Muscle of leg (tissue), 16 donors: ENCODE measurements around the gene BFSP2. TPM values are rescaled to one million over a fixed set of nuclear protein-coding genes. Genes with fewer than 3 reads are reported as not detected.

Experiments used
- DNase-seq: peaks from one replicate; pipeline ENCODE4 v3.0.0; 2013
- H3K27ac ChIP-seq: one replicate; pipeline ENCODE4 v1.5.1; 2013; ENCODE audit warnings: mild to moderate bottlenecking, low read length, control low read depth
- H3K27me3 ChIP-seq: one replicate; pipeline ENCODE4 v1.6.1; 2013; ENCODE audit warnings: low read length; ENCODE audit not compliant: control insufficient read depth, insufficient read depth
- H3K36me3 ChIP-seq: one replicate; pipeline ENCODE4 v1.6.1; 2013; ENCODE audit warnings: low read length; ENCODE audit not compliant: control insufficient read depth, insufficient read depth
- H3K4me1 ChIP-seq: one replicate; pipeline ENCODE4 v1.6.1; 2013; ENCODE audit warnings: low read length; ENCODE audit not compliant: control insufficient read depth, insufficient read depth
- H3K4me3 ChIP-seq: one replicate; pipeline ENCODE4 v1.5.1; 2013; ENCODE audit warnings: low read length, control low read depth
- H3K9me3 ChIP-seq: replicated peaks from 2 replicates; pipeline ENCODE4 v1.6.1; 2013; ENCODE audit warnings: low read depth, low read length; ENCODE audit not compliant: control insufficient read depth
- WGBS: methylation state at CpG from one replicate; pipeline ENCODE4 v1.1.5; 2013; ENCODE audit warnings: missing lambda C conversion rate; ENCODE audit not compliant: insufficient coverage; 5-methylcytosine and 5-hydroxymethylcytosine counted together
- long read RNA-seq, 11 donors: transcript quantifications; one replicate each; lab custom pipeline, GENCODE V29; 2026
- polyA plus RNA-seq, 8 donors: library from polyadenylated mRNA; unstranded; fragments of 120-200 nt; gene quantifications; one replicate each; pipeline versions ENCODE4 v1.2.1 to v1.2.3, GENCODE V29; 2013; ENCODE audit warnings: inconsistent platforms in 1 of 8, low replicate concordance in 1 of 8; ENCODE audit not compliant: insufficient read length in 8 of 8, insufficient read depth in 1 of 8
- total RNA-seq: library from RNA; stranded (reverse); fragments of 120-200 nt; gene quantifications from one replicate; pipeline ENCODE4 v1.2.4, GENCODE V29; 2013

BFSP2 gene
- total RNA-seq: not detected
- not detected for polyA plus RNA-seq
- long read RNA-seq, donor 1: 0 reads
- long read RNA-seq, donor 2: 0 reads
- long read RNA-seq, donor 3: 0 reads
- long read RNA-seq, donor 4: 0 reads
- long read RNA-seq, donor 5: 0 reads
- long read RNA-seq, donor 6: 0 reads
- long read RNA-seq, donor 7: 0 reads
- long read RNA-seq, donor 8: 0 reads
- long read RNA-seq, donor 9: 0 reads
- long read RNA-seq, donor 10: 0 reads
- long read RNA-seq, donor 11: 0 reads

- H3K27me3 ChIP-seq: no peaks in the 10 kb centered on the region
- no peak within 1 kb of the TSS for H3K4me3 ChIP-seq
- WGBS: 88% methylated on average over 12 of the region's 15 CpGs
- H3K9me3 ChIP-seq: no peaks in the 10 kb centered on the region
- H3K36me3 ChIP-seq: no peaks in the 10 kb centered on the region
- peaks cover 15% of the 10 kb centered on the region for H3K4me1 ChIP-seq
- H3K27ac ChIP-seq: no peak within 1 kb of the TSS
- DNase-seq: no peak
Observed at GRCh38 chr3:133400006-133400515, at the start of gene BFSP2. BFSP2 (plus strand) TSS chr3:133400056; CDS start chr3:133400084, 28 bp downstream.

GRCh38 chr3:133354721-133355120 lies 45.1 kb upstream of the BFSP2 start:
- H3K27ac ChIP-seq: no peak overlapping the region
- WGBS: no CpG with 5 or more reads among the region's 4 CpGs
- H3K4me1 ChIP-seq: no peaks in the 10 kb centered on the region
- no peaks in the 10 kb centered on the region for H3K27me3 ChIP-seq
- no peak overlapping the region for H3K4me3 ChIP-seq
- no peaks in the 10 kb centered on the region for H3K9me3 ChIP-seq
- no peak for DNase-seq
- H3K36me3 ChIP-seq: no peaks in the 10 kb centered on the region

GRCh38 chr3:133360476-133360875 lies 39.4 kb upstream of the BFSP2 start:
- H3K27me3 ChIP-seq: no peaks in the 10 kb centered on the region
- no peak for DNase-seq
- no peak overlapping the region for H3K27ac ChIP-seq
- H3K36me3 ChIP-seq: no peaks in the 10 kb centered on the region
- H3K9me3 ChIP-seq: no peaks in the 10 kb centered on the region
- 86% methylated on average over 1 of the region's 2 CpGs for WGBS
- H3K4me3 ChIP-seq: no peak overlapping the region
- no peaks in the 10 kb centered on the region for H3K4me1 ChIP-seq

- Histone ChIP-seq H3K4me3 (no peak overlapping the region), H3K27ac (no peak overlapping the region), H3K27me3 (no peaks in the 10 kb centered on the region), H3K36me3 (no peaks in the 10 kb centered on the region), H3K4me1 (no peaks in the 10 kb centered on the region), H3K9me3 (no peaks in the 10 kb centered on the region)
- no peak for DNase-seq
- 100% methylated on average over 1 of the region's 2 CpGs for WGBS
Observed at GRCh38 chr3:133361011-133361410, 38.8 kb upstream of the BFSP2 start.

GRCh38 chr3:133361435-133361834 lies 38.4 kb upstream of the BFSP2 start:
- H3K4me3 ChIP-seq: no peak overlapping the region
- H3K9me3 ChIP-seq: no peaks in the 10 kb centered on the region
- H3K27ac ChIP-seq: no peak overlapping the region
- H3K36me3 ChIP-seq: no peaks in the 10 kb centered on the region
- 79% methylated on average over 2 of the region's 4 CpGs for WGBS
- no peaks in the 10 kb centered on the region for H3K4me1 ChIP-seq
- DNase-seq: no peak
- H3K27me3 ChIP-seq: no peaks in the 10 kb centered on the region

GRCh38 chr3:133362539-133362938 lies 37.3 kb upstream of the BFSP2 start:
- 40% methylated on average over 1 of the region's 4 CpGs for WGBS
- no peak for DNase-seq
- Histone ChIP-seq H3K36me3 (no peaks in the 10 kb centered on the region), H3K27ac (no peak overlapping the region), H3K4me3 (no peak overlapping the region), H3K9me3 (no peaks in the 10 kb centered on the region), H3K27me3 (no peaks in the 10 kb centered on the region), H3K4me1 (no peaks in the 10 kb centered on the region)

GRCh38 chr3:133364704-133365103 lies 35.2 kb upstream of the BFSP2 start:
- no peak for DNase-seq
- no peak overlapping the region for H3K27ac ChIP-seq
- H3K9me3 ChIP-seq: no peaks in the 10 kb centered on the region
- H3K27me3 ChIP-seq: no peaks in the 10 kb centered on the region
- WGBS: 85% methylated on average over 3 of the region's 4 CpGs
- no peak overlapping the region for H3K4me3 ChIP-seq
- no peaks in the 10 kb centered on the region for H3K36me3 ChIP-seq
- H3K4me1 ChIP-seq: peaks cover 2% of the 10 kb centered on the region

- no peaks in the 10 kb centered on the region for H3K27me3 ChIP-seq
- no peaks in the 10 kb centered on the region for H3K36me3 ChIP-seq
- no peak overlapping the region for H3K27ac ChIP-seq
- no peak for DNase-seq
- WGBS: no CpG with 5 or more reads among the region's 2 CpGs
- peaks cover 2% of the 10 kb centered on the region for H3K4me1 ChIP-seq
- no peak overlapping the region for H3K4me3 ChIP-seq
- H3K9me3 ChIP-seq: no peaks in the 10 kb centered on the region
Observed at GRCh38 chr3:133366921-133367320, 32.9 kb upstream of the BFSP2 start.

- no peaks in the 10 kb centered on the region for H3K9me3 ChIP-seq
- H3K27me3 ChIP-seq: no peaks in the 10 kb centered on the region
- no peak overlapping the region for H3K4me3 ChIP-seq
- no peak overlapping the region for H3K27ac ChIP-seq
- H3K36me3 ChIP-seq: no peaks in the 10 kb centered on the region
- WGBS: 58% methylated on average over 2 of the region's 3 CpGs
- no peak for DNase-seq
- peaks cover 2% of the 10 kb centered on the region for H3K4me1 ChIP-seq
Observed at GRCh38 chr3:133367403-133367802, 32.5 kb upstream of the BFSP2 start.

GRCh38 chr3:133367956-133368355 lies 31.9 kb upstream of the BFSP2 start:
- DNase-seq: no peak
- WGBS: 36% methylated on average over 1 of the region's 1 CpG
- Histone ChIP-seq H3K4me1 (peaks cover 2% of the 10 kb centered on the region), H3K36me3 (no peaks in the 10 kb centered on the region), H3K27ac (no peak overlapping the region), H3K27me3 (no peaks in the 10 kb centered on the region), H3K4me3 (no peak overlapping the region), H3K9me3 (no peaks in the 10 kb centered on the region)
